Germinal center (tissue), 1 donor: ENCODE data around the gene MGA.

Experiments
- DNase-seq: peaks from one replicate; pipeline ENCODE4 v3.0.0; 2012; ENCODE audit warnings: mixed read lengths, low spot score

The MGA gene

GRCh38 chr15:41660235-41661077, at the start of gene MGA:
MGA (plus strand) TSS chr15:41660405.
- peak; percentile 94 for DNase-seq

DNA sequence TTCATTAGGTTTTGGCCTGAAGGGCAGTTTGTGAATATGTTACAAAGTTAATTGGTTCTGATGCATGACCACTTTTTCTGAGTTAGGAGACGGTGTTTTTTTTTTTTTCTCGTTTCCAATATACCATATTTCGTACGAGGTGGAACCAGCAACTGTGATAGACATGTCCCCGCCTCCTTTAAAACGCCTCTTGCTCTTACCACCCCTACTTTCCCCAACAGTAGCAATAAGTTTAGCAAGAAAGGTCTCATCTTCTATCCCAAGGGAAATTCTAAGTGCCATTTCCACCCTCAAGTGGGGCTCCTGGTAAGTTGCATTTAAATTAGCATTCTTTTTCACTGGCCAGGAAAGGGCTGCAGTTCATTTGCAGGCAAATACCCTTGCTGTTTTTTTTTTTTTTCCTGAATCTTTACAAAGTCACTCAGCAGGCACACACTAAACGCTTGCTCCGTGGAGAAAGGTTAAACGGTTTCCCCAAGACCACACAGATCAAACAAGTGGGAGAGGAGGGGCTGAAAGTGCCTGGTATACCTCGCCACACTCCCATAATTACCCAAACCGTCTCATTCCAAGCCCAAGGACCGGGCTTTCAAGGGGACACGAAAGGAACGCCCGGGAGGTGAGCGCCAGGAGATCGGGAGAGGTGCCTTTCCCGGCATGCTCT, 39.5 kb upstream of the MGA start:
- DNase-seq, result no peak

- peak; percentile 91 for DNase-seq
Measured at GRCh38 chr15:41621200-41622193, 38.7 kb upstream of the MGA start.

DNA sequence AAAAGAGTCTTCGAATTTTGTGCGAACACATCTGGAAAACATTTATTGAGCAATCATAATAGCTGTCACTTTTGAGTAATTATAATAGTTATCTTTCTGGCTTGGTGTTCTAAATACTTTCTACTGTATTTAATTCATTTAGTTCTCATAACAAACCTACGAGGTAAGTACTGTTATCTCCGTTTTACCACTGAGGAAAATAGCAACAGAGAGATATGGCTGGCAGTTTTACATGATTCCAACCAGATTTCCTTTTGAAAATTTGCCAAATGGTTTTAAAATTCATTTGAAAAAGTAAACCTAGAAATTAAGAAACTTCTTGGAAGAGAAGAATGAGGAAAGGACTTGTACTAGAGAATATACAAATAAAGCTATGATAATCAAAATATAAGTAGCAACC, 37.3 kb upstream of the MGA start:
- DNase-seq, result no peak

GRCh38 chr15:41627203-41627602, 33.0 kb upstream of the MGA start:
- no peak for DNase-seq

GRCh38 chr15:41629463-41629862, 30.7 kb upstream of the MGA start:
- no peak for DNase-seq

- DNase-seq, result no peak
Measured at GRCh38 chr15:41629883-41630282, 30.3 kb upstream of the MGA start.

DNA sequence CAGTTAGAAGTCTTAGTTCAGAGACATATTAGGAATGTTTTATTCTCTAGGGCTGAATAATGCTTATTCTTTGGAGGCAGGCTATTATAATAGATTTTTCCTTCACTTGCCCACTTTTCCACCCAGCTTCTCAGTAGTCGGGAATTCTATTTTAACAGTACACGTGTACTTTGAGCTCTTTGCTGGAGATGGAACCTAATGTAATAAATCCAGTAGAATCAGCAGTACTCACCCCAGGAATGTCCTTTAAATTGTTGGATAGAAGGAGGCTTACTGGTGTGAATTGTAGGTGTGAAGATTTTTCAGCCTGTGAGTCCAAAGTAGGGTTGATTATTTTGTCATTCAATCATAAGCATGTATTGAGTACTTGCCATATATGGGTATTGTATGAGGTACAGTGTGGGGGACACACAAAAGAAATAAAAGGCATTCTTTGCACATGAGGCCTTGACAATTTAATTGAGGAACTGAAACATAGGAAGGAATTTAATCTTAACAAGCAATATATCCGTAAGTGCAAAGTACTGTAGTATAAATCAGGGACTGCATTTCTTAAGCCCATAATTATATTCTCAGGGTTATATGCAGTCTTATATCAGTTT, 29.5 kb upstream of the MGA start:
- DNase-seq, result no peak

GRCh38 chr15:41631880-41632470, 28.2 kb upstream of the MGA start:
- no peak for DNase-seq

DNA sequence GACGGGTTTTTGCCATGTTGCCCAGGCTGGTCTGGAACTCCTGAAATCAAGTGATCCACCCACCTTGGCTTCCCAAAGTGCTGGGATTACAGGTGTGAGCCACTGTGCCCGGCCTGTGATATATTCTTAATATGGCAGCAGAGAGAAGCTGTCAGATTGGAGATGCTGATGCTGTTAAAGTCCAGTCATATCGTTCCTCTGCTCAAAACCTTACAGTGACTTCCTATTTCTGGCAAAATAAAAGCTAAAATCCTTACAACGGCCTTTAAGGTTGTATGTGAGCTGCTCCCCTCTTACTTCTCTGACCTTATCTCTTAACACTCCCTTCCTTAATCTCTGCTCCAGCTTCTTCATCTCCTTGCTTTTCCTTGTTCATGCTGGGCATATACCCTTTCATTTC, 26.6 kb upstream of the MGA start:
- no peak for DNase-seq

- DNase-seq, result peak; percentile 36
Measured at GRCh38 chr15:41634072-41634626, 26.1 kb upstream of the MGA start.

DNA sequence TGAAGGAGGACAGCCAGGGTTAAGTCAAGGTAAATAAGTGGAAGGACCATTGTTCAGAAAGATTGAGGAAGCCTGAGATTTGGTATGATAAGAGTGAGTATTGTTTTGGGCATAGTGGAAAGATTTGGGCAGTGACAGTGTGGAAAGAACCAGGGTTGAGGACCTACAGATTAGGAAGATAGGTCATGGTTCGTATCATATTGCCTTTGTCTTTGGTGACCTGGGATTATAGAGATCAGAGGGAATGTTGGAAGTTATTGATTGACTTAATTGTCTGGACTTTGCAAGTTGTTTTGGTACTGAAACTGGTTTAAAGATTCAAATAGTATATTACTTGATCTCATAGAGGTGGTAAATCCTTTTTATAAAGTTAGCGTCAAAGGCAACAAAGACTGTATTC, 23.1 kb upstream of the MGA start:
- DNase-seq, result no peak

GRCh38 chr15:41640985-41641384, 19.2 kb upstream of the MGA start:
- DNase-seq, result no peak

DNA sequence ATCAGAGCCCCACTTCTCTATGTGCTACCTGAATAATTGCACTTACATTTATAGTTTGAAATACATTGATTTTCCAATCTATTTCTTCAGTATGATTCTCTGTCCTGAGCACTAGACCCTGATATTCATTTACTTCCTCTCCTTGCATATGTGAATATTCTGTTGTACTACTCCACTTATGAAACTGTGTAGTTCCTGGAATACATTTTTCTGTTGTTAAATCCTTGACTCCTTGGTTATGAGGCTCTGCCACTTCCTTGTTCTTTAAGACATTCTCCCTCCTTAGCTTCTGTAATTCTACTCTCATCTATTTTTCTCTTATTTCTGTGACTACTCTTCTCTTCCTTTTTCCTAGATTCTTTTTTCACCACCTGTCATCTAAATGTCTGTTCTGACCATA, 12.9 kb upstream of the MGA start:
- DNase-seq, result no peak

DNA sequence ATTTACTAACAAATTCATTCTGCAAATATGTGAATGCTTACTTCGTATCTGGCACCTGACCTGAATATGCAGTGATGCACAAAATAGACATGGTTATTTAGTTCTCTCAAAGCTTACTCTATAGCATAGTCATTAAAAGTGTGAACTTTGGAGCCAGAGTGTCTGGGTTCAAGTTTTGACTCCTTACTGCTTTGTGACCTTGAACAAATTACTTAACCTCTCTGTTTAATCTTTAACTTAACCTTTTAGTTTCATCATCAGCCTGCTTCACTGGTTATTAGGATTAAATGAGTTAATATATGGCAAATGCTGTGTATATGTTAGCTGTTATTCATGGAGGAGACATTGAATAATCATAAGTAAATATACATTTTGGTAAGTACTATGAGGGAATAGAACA, 12.1 kb upstream of the MGA start:
- no peak for DNase-seq

DNA sequence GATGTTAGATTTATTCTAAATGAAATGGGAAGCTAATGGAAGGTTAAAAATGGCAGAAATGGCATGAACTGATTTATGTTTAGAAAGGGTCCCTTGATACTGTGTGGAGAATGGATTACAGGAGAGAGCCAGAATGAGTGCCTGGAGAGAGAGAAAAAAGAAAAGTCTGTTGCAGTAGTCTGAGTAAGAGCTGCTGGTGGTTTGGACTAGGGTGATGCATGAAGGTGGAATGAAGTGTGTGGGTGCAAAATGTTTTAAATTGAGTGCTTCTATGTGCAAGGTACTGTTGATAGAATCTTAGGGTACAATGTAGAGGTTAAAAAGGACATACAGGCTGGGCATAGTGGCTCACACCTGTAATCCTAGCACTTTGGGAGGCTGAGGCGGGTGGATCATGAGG, 11.4 kb upstream of the MGA start:
- DNase-seq, result no peak

DNA sequence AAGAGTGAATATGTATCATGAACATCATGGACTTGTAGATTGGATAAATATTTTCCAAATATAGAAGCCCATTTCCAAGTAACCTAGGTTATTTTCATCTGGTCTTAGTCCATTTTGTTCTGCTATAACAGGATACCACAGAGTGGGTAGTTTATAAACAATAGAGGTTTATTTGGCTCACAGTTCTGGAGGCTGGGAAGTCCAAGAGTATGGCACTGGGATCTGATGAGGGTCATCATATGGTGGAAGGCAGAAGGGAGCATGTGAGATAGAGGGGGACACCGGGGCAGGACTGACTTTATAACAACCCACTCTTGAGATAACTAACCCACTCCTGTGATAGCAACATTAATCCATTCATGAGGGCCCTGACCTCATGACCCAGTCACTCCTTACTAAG, 9.4 kb upstream of the MGA start:
- DNase-seq, result no peak

DNA sequence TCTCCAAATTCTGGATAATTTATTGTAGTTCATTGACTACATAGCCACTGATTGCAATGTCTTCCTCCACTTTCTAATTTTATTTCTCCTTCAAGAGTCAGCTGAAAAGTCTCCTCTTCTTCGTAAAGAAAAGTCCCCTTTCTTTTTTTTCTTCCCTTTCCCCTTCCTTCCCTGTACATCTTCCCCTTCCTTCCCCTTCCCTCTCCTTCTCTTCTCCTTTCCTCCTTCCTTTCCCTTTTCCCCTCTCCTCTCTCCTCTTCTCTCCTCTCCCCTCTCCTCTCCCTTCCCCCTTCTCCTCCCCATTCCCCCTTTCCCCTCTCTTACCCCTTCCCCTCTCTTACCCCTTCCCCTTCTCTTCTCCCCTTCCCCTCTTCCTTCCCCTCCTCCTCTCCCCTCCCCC, 8.8 kb upstream of the MGA start:
- DNase-seq, result no peak

- no peak for DNase-seq
Measured at GRCh38 chr15:41653760-41654159, 6.4 kb upstream of the MGA start.

- no peak for DNase-seq
Measured at GRCh38 chr15:41655716-41656115, 4.5 kb upstream of the MGA start.

GRCh38 chr15:41656188-41656587, 4.0 kb upstream of the MGA start:
- no peak for DNase-seq
